Neural cell (in vitro differentiated cells): ENCODE results near the gene SLC22A16. TPM values are rescaled to one million over a fixed set of nuclear protein-coding genes. Genes with fewer than 3 reads are reported as not detected.

Experiments
- H2AFZ ChIP-seq: fragments of 200-600, 300-800 bp; sonication (generic), shearing (Covaris generic); 2 replicates; pipeline ENCODE4 v1.6.0; 2014; ENCODE audit warnings: low read depth, mild to moderate bottlenecking, antibody characterized with exemption, low read length, moderate library complexity
- H3F3A ChIP-seq: fragments of 200-600 bp; shearing (Covaris generic); 2 replicates; pipeline ENCODE4 v1.6.1; 2016; ENCODE audit warnings: mild to moderate bottlenecking, moderate library complexity, mixed read lengths, antibody characterized with exemption, low read length; ENCODE audit not compliant: insufficient read depth, poor library complexity, severe bottlenecking
- H3K27ac ChIP-seq: fragments of 200-600, 300-800 bp; sonication (generic), shearing (Covaris generic); 2 replicates; pipeline ENCODE4 v1.5.1; 2014; ENCODE audit warnings: mild to moderate bottlenecking, low read length, moderate library complexity
- H3K27me3 ChIP-seq: fragments of 300-800, 200-600 bp; sonication (generic), shearing (Covaris generic); 2 replicates; pipeline ENCODE4 v1.6.0; 2014; ENCODE audit warnings: mild to moderate bottlenecking, low read depth, low read length, moderate library complexity; ENCODE audit not compliant: insufficient read depth
- H3K36me3 ChIP-seq: fragments of 300-800, 200-600 bp; sonication (generic), shearing (Covaris generic); 2 replicates; pipeline ENCODE4 v1.5.1; 2014; ENCODE audit warnings: mild to moderate bottlenecking, antibody characterized with exemption, low read length, moderate library complexity; ENCODE audit not compliant: insufficient read depth
- H3K4me2 ChIP-seq: fragments of 300-800, 200-600 bp; sonication (generic), shearing (Covaris generic); 2 replicates; pipeline ENCODE4 v1.6.0; 2014; ENCODE audit warnings: mild to moderate bottlenecking, low read length
- H3K4me3 ChIP-seq: fragments of 300-800, 200-600 bp; sonication (generic), shearing (Covaris generic); 2 replicates; pipeline ENCODE4 v1.5.1; 2014; ENCODE audit warnings: mild to moderate bottlenecking, low read length, moderate library complexity
- H3K79me2 ChIP-seq: fragments of 200-600 bp; shearing (Covaris generic); replicated peaks from 2 replicates; pipeline ENCODE4 v1.6.0; 2014; ENCODE audit warnings: mild to moderate bottlenecking, low read length, moderate library complexity; ENCODE audit not compliant: insufficient read depth
- H3K9ac ChIP-seq: fragments of 300-800, 200-600 bp; sonication (generic), shearing (Covaris generic); 2 replicates; pipeline ENCODE4 v1.6.1; 2016; ENCODE audit warnings: mild to moderate bottlenecking, low read length, mixed read lengths
- H3K9me2 ChIP-seq: fragments of 200-600 bp; shearing (Covaris generic); 2 replicates; pipeline ENCODE4 v1.6.1; 2016; ENCODE audit warnings: mild to moderate bottlenecking, low read length, mixed read lengths; ENCODE audit not compliant: insufficient read depth
- H3K9me3 ChIP-seq: fragments of 200-600, 300-800 bp; sonication (generic), shearing (Covaris generic); 2 replicates; pipeline ENCODE4 v1.6.1; 2016; ENCODE audit warnings: mild to moderate bottlenecking, mixed run types, low read length, moderate library complexity, mixed read lengths
- H4K20me1 ChIP-seq: fragments of 200-600 bp; shearing (Covaris generic); 2 replicates; pipeline ENCODE4 v1.6.1; 2016; ENCODE audit warnings: mild to moderate bottlenecking, mixed run types; ENCODE audit not compliant: insufficient read depth
- EP300 ChIP-seq: fragments of 450-650 bp; conservative IDR thresholded peaks from 2 replicates; pipeline ENCODE4 v1.6.1; 2014; ENCODE audit warnings: antibody characterized with exemption, mild to moderate bottlenecking, moderate library complexity; ENCODE audit not compliant: poor library complexity, severe bottlenecking
- EZH2 ChIP-seq: fragments of 200-600, 300-800 bp; shearing (Covaris generic), sonication (generic); IDR thresholded peaks from 2 replicates; pipeline ENCODE4 v1.6.1; 2014; ENCODE audit warnings: antibody characterized with exemption, low read length, borderline replicate concordance, mild to moderate bottlenecking; ENCODE audit not compliant: insufficient read depth, poor library complexity, severe bottlenecking
- MXI1 ChIP-seq: fragments of 450-650 bp; conservative IDR thresholded peaks from 2 replicates; pipeline ENCODE4 v1.6.1; 2014; ENCODE audit warnings: antibody characterized with exemption, mild to moderate bottlenecking; ENCODE audit not compliant: poor library complexity, severe bottlenecking
- POLR2AphosphoS5 ChIP-seq: IDR thresholded peaks from 2 replicates; pipeline ENCODE4 v1.6.1; 2012
- RAD21 ChIP-seq: fragments of 450-650 bp; conservative IDR thresholded peaks from 2 replicates; pipeline ENCODE4 v1.6.1; 2014; ENCODE audit warnings: antibody characterized with exemption, mild to moderate bottlenecking, moderate library complexity
- SMC3 ChIP-seq: fragments of 450-650 bp; conservative IDR thresholded peaks from 2 replicates; pipeline ENCODE4 v1.6.1; 2014; ENCODE audit warnings: antibody characterized with exemption, mild to moderate bottlenecking, moderate library complexity; ENCODE audit not compliant: poor library complexity
- TAF1 ChIP-seq: IDR thresholded peaks from 2 replicates; pipeline ENCODE4 v1.6.1; 2012; ENCODE audit warnings: low read depth
- polyA minus RNA-seq: library from RNA; depleted of rRNA, polyadenylated mRNA; stranded (reverse); fragments of >200 nt; gene quantifications from 2 replicates; pipeline ENCODE4 v1.2.3, GENCODE V29; 2014
- polyA plus RNA-seq: library from polyadenylated mRNA; depleted of rRNA; stranded (reverse); fragments of >200 nt; gene quantifications from 2 replicates; pipeline ENCODE4 v1.2.3, GENCODE V29; 2014
- TF ChIP-seq, protein P1 (sequence below): IDR thresholded peaks from 2 replicates; pipeline ENCODE4 v1.6.1; 2012; ENCODE audit warnings: borderline replicate concordance
- TF ChIP-seq, protein P2 (sequence below): fragments of 450-650 bp; IDR thresholded peaks from 2 replicates; pipeline ENCODE4 v1.5.1; 2014; ENCODE audit warnings: antibody characterized with exemption, mild to moderate bottlenecking, moderate library complexity; ENCODE audit not compliant: poor library complexity, severe bottlenecking

Gene SLC22A16, protein sequence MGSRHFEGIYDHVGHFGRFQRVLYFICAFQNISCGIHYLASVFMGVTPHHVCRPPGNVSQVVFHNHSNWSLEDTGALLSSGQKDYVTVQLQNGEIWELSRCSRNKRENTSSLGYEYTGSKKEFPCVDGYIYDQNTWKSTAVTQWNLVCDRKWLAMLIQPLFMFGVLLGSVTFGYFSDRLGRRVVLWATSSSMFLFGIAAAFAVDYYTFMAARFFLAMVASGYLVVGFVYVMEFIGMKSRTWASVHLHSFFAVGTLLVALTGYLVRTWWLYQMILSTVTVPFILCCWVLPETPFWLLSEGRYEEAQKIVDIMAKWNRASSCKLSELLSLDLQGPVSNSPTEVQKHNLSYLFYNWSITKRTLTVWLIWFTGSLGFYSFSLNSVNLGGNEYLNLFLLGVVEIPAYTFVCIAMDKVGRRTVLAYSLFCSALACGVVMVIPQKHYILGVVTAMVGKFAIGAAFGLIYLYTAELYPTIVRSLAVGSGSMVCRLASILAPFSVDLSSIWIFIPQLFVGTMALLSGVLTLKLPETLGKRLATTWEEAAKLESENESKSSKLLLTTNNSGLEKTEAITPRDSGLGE
- polyA plus RNA-seq, result not detected in 2 replicates
- polyA minus RNA-seq, result not detected in 2 replicates

DNA sequence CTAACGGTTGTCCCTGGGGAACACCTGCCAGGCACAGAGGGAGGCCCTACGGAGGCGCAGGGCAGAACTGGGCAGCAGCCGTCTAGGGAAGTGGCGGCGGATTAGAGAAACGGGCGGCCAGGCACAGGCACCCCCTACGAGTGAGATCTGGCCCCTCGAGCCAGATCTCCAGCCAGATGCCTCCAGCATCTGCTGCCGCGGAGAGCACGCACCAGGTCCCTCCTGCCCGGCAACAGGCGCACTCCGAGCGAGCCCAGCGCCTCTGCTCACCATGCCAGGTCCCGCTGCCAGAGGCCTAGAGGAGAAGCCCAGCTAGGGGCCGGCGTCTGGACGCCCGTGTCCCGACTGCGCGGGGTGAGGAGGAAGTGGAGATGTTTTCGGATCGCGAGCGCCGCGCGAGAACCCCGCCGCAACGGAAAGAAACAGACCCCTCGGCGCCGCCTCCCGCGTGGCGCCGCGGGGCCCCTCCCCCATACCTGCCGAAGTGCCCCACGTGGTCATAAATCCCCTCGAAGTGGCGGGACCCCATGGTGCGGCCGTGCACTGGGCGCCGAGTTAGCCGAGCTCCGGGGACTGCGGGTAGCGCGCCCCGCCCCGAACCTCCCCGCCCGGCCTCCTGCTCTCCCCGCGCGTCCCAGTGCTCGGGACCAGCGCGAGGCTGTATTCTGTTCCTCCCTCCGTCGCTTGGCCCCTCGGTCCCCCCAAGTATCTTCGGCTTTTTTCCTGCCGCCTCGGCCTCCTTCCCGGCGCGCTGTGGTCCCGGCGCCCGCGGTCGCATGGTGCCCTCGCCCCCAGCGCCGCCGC lies at the start of gene SLC22A16:
SLC22A16 (minus strand) TSS at position 568 of the 804 bp plus-strand sequence; CDS start at position 529, 39 bp downstream.
- Histone ChIP-seq H3K9me3 (peaks cover 3% of the 10 kb centered on the region), H2AFZ (no peak within 1 kb of the TSS), H3K4me2 (no peak within 1 kb of the TSS), H3F3A (no peaks in the 10 kb centered on the region), H3K27ac (no peak within 1 kb of the TSS), H3K9ac (no peak within 1 kb of the TSS), H3K9me2 (no peaks in the 10 kb centered on the region), H3K27me3 (no peaks in the 10 kb centered on the region), H3K79me2 (no peaks in the 10 kb centered on the region), H3K4me3 (no peak within 1 kb of the TSS), H3K36me3 (no peaks in the 10 kb centered on the region), H4K20me1 (no peaks in the 10 kb centered on the region)
- TF ChIP-seq POLR2AphosphoS5 (no peak), MXI1 (no peak), EP300 (no peak), EZH2 (no peak), RAD21 (no peak), TAF1 (no peak), SMC3 (no peak)
- TF ChIP-seq, protein P1, sequence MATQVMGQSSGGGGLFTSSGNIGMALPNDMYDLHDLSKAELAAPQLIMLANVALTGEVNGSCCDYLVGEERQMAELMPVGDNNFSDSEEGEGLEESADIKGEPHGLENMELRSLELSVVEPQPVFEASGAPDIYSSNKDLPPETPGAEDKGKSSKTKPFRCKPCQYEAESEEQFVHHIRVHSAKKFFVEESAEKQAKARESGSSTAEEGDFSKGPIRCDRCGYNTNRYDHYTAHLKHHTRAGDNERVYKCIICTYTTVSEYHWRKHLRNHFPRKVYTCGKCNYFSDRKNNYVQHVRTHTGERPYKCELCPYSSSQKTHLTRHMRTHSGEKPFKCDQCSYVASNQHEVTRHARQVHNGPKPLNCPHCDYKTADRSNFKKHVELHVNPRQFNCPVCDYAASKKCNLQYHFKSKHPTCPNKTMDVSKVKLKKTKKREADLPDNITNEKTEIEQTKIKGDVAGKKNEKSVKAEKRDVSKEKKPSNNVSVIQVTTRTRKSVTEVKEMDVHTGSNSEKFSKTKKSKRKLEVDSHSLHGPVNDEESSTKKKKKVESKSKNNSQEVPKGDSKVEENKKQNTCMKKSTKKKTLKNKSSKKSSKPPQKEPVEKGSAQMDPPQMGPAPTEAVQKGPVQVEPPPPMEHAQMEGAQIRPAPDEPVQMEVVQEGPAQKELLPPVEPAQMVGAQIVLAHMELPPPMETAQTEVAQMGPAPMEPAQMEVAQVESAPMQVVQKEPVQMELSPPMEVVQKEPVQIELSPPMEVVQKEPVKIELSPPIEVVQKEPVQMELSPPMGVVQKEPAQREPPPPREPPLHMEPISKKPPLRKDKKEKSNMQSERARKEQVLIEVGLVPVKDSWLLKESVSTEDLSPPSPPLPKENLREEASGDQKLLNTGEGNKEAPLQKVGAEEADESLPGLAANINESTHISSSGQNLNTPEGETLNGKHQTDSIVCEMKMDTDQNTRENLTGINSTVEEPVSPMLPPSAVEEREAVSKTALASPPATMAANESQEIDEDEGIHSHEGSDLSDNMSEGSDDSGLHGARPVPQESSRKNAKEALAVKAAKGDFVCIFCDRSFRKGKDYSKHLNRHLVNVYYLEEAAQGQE, result no peak
- TF ChIP-seq, protein P2, sequence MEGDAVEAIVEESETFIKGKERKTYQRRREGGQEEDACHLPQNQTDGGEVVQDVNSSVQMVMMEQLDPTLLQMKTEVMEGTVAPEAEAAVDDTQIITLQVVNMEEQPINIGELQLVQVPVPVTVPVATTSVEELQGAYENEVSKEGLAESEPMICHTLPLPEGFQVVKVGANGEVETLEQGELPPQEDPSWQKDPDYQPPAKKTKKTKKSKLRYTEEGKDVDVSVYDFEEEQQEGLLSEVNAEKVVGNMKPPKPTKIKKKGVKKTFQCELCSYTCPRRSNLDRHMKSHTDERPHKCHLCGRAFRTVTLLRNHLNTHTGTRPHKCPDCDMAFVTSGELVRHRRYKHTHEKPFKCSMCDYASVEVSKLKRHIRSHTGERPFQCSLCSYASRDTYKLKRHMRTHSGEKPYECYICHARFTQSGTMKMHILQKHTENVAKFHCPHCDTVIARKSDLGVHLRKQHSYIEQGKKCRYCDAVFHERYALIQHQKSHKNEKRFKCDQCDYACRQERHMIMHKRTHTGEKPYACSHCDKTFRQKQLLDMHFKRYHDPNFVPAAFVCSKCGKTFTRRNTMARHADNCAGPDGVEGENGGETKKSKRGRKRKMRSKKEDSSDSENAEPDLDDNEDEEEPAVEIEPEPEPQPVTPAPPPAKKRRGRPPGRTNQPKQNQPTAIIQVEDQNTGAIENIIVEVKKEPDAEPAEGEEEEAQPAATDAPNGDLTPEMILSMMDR, result no peak

- no peaks in the 10 kb centered on the region for H3K27me3 ChIP-seq
Measured at GRCh38 chr6:110525001-110525400, 48.6 kb upstream of the SLC22A16 start.

More at GRCh38 chr6:110525001-110525400, 48.6 kb upstream of the SLC22A16 start:
- Histone ChIP-seq H3K4me3 (no peak overlapping the region), H2AFZ (no peak overlapping the region), H3K9ac (no peak overlapping the region), H3K36me3 (no peaks in the 10 kb centered on the region), H3F3A (no peaks in the 10 kb centered on the region), H3K79me2 (no peaks in the 10 kb centered on the region), H3K4me2 (no peak overlapping the region), H4K20me1 (no peaks in the 10 kb centered on the region), H3K9me2 (no peaks in the 10 kb centered on the region), H3K9me3 (no peaks in the 10 kb centered on the region), H3K27ac (no peak overlapping the region)
- TF ChIP-seq TAF1, result no peak
